DMS53 treated with DMSO at 0.1 percent for 48 hours (cell line): ENCODE measurements around the gene MFF.
"Not testable (repeated sequence)": the region's sequence is repeated elsewhere in the genome, so short reads cannot be mapped to it uniquely, and the experiment has no call there.

Source experiments
- DNase-seq: peaks from one replicate; lab custom pipeline; 2025; ENCODE audit not compliant: unreplicated experiment; lab: John Stamatoyannopoulos, UW

MFF gene

GRCh38 chr2:227376656-227377396 lies 51.8 kb downstream of the MFF start:
- DNase-seq: no peak

GRCh38 chr2:227377467-227378351 lies 52.7 kb downstream of the MFF start:
- DNase-seq: no peak

- no peak for DNase-seq
Measured at GRCh38 chr2:227378371-227378782, 53.3 kb downstream of the MFF start.

GRCh38 chr2:227379095-227379494 lies 54.0 kb downstream of the MFF start, which contains the start of gene TM4SF20:
TSS of gene TM4SF20 (minus strand) at chr2:227379306. CDS start at chr2:227379268, 38 bp downstream.
- no peak for DNase-seq

GRCh38 chr2:227382241-227382835 lies 57.3 kb downstream of the MFF start:
- DNase-seq: not testable (repeated sequence)

- no peak for DNase-seq
Measured at GRCh38 chr2:227383686-227384085, 58.6 kb downstream of the MFF start.

- DNase-seq: no peak
Measured at GRCh38 chr2:227386630-227387029, 61.6 kb downstream of the MFF start.

- not testable (repeated sequence) for DNase-seq
Measured at GRCh38 chr2:227387583-227387982, 62.5 kb downstream of the MFF start, which contains the start of gene SCYGR1. TSS of gene SCYGR1 (minus strand) at chr2:227387949. CDS start at chr2:227387949, 0 bp downstream.

- DNase-seq: no peak
Measured at GRCh38 chr2:227388537-227389011, 63.5 kb downstream of the MFF start.

GRCh38 chr2:227389231-227389630 lies 64.2 kb downstream of the MFF start:
- DNase-seq: no peak

GRCh38 chr2:227389661-227390060 lies 64.6 kb downstream of the MFF start:
- no peak for DNase-seq

GRCh38 chr2:227390468-227391256 lies 65.6 kb downstream of the MFF start:
- no peak for DNase-seq

GRCh38 chr2:227394401-227394800 lies 69.3 kb downstream of the MFF start:
- DNase-seq: no peak

- no peak for DNase-seq
Measured at GRCh38 chr2:227395556-227395955, 70.5 kb downstream of the MFF start.

GRCh38 chr2:227397562-227397961 lies 72.5 kb downstream of the MFF start:
- no peak for DNase-seq

GRCh38 chr2:227398684-227399670 lies 73.9 kb downstream of the MFF start:
- no peak for DNase-seq

- no peak for DNase-seq
Measured at GRCh38 chr2:227401550-227401949, 76.5 kb downstream of the MFF start.

GRCh38 chr2:227402321-227402720 lies 77.3 kb downstream of the MFF start:
- no peak for DNase-seq

- DNase-seq: peak; percentile 15
Measured at GRCh38 chr2:227402959-227403358, 77.9 kb downstream of the MFF start.
